HCT116 (cell line): ENCODE measurements around the gene DCTN1. TPM values are rescaled to one million over a fixed set of nuclear protein-coding genes. Genes with fewer than 3 reads are reported as not detected.

Experiments used
- ATAC-seq: fragments of 200-7000 bp; cut with Tn5 transposase; 2 replicates; pipeline ENCODE4 v1.9.1; 2020; ENCODE audit warnings: mild to moderate bottlenecking, moderate library complexity
- BruUV-seq: library from RNA; stranded (reverse); fragments of 400-500 nt; replicated peaks from 2 replicates; lab custom pipeline; 2021; lab: Mats Ljungman, UMichigan
- CTCF ChIA-PET: fragments of 300-600 bp; sonication (Branson Sonifier 250); formaldehyde crosslinking; loops from one replicate; lab custom pipeline; 2021; ENCODE audit warnings: antibody characterized with exemption; lab: Charles Lee
- POLR2A ChIA-PET: fragments of 300-600, 350-600 bp; sonication (Branson Sonifier 250); formaldehyde crosslinking; loops from one replicate; lab custom pipeline; 2021; ENCODE audit warnings: antibody characterized with exemption; lab: Charles Lee
- RAD21 ChIA-PET, 2 experiments: fragments of 300-600 bp; sonication (Branson Sonifier 250); formaldehyde crosslinking; loops; one replicate each; lab custom pipeline; 2023; ENCODE audit warnings: low total read pairs in 2 of 2; ENCODE audit not compliant: uncharacterized antibody in 2 of 2, unreplicated experiment in 2 of 2, low non-redundant PET in 1 of 2; lab: Charles Lee
- DNase-seq: peaks from one replicate; pipeline ENCODE4 v3.0.0-alpha.2; 2010; ENCODE audit warnings: low read depth, low spot score
- H2AFZ ChIP-seq: fragments of 200-600 bp; shearing (Covaris generic), sonication (generic); 2 replicates; pipeline ENCODE4 v1.6.1; 2017; ENCODE audit warnings: low read depth, mixed run types, mixed read lengths, antibody characterized with exemption, low read length; ENCODE audit not compliant: poor library complexity, severe bottlenecking
- H3K27ac ChIP-seq: 2 replicates; pipeline ENCODE4 v1.5.1; 2012; ENCODE audit warnings: low read depth, low read length
- H3K27me3 ChIP-seq: fragments of 200-600 bp; sonication (generic); 2 replicates; pipeline ENCODE4 v1.6.1; 2016; ENCODE audit warnings: mixed run types, low read length, mixed read lengths; ENCODE audit not compliant: insufficient read depth
- H3K36me3 ChIP-seq, 2 experiments: fragments of 200-500 bp in 1 of 2; fragments of 200-600 bp in 1 of 2; sonication (Bioruptor generic) in 1 of 2; sonication (generic) in 1 of 2; 2 replicates each; pipeline versions ENCODE4 v1.5.1 to v1.6.1; 2014 to 2016; ENCODE audit warnings: low read length in 2 of 2, inconsistent platforms in 1 of 2, mixed read lengths in 1 of 2, mixed run types in 1 of 2; ENCODE audit not compliant: insufficient read depth in 2 of 2, control insufficient read depth in 1 of 2
- H3K4me1 ChIP-seq, 2 experiments: fragments of 200-600 bp in 1 of 2; sonication (generic) in 1 of 2; 2 replicates each; pipeline versions ENCODE4 v1.5.1 to v1.6.1; 2012 to 2017; ENCODE audit warnings: low read length in 2 of 2, inconsistent platforms in 1 of 2, mild to moderate bottlenecking in 1 of 2, mixed read lengths in 1 of 2, mixed run types in 1 of 2, moderate library complexity in 1 of 2; ENCODE audit not compliant: insufficient read depth in 2 of 2, control insufficient read depth in 1 of 2
- H3K4me2 ChIP-seq: fragments of 200-600 bp; sonication (generic); 2 replicates; pipeline ENCODE4 v1.6.1; 2017; ENCODE audit warnings: mixed run types, low read length, mixed read lengths
- H3K4me3 ChIP-seq, 2 experiments: fragments of 200-600 bp in 1 of 2; sonication (generic) in 1 of 2; replicated peaks in 1 of 2; 2 replicates each; pipeline ENCODE4 v1.5.1; 2011 to 2016; ENCODE audit warnings: low read length in 2 of 2, control low read depth in 1 of 2, low read depth in 1 of 2, mild to moderate bottlenecking in 1 of 2, mixed read lengths in 1 of 2, mixed run types in 1 of 2
- H3K79me2 ChIP-seq: fragments of 200-600 bp; sonication (generic); 2 replicates; pipeline ENCODE4 v1.6.1; 2017; ENCODE audit warnings: mild to moderate bottlenecking, mixed run types, low read length, moderate library complexity, mixed read lengths; ENCODE audit not compliant: insufficient read depth
- H3K9ac ChIP-seq: fragments of 200-600 bp; sonication (generic); 2 replicates; pipeline ENCODE4 v1.6.1; 2016; ENCODE audit warnings: low read length, mixed read lengths
- H3K9me2 ChIP-seq: fragments of 200-600 bp; sonication (generic), shearing (Covaris generic); 2 replicates; pipeline ENCODE4 v1.6.1; 2017; ENCODE audit warnings: mixed run types, mild to moderate bottlenecking, moderate library complexity; ENCODE audit not compliant: insufficient read depth
- H3K9me3 ChIP-seq, 2 experiments: fragments of 200-500 bp in 1 of 2; fragments of 200-600 bp in 1 of 2; sonication (Bioruptor generic) in 1 of 2; sonication (generic) in 1 of 2; 2 replicates each; pipeline ENCODE4 v1.6.1; 2014 to 2017; ENCODE audit warnings: low read length in 2 of 2, mixed read lengths in 2 of 2, inconsistent platforms in 1 of 2, low read depth in 1 of 2, mild to moderate bottlenecking in 1 of 2, mixed run types in 1 of 2, moderate library complexity in 1 of 2; ENCODE audit not compliant: control insufficient read depth in 1 of 2, insufficient read depth in 1 of 2
- H4K20me1 ChIP-seq: fragments of 200-600 bp; sonication (generic), shearing (Covaris generic); 2 replicates; pipeline ENCODE4 v1.6.1; 2017; ENCODE audit warnings: mixed run types, mild to moderate bottlenecking, moderate library complexity; ENCODE audit not compliant: insufficient read depth
- CBX3 ChIP-seq: IDR thresholded peaks from 2 replicates; pipeline ENCODE4 v1.6.1; 2012; ENCODE audit warnings: low read depth
- ELF1 ChIP-seq: IDR thresholded peaks from 2 replicates; pipeline ENCODE4 v1.6.1; 2012; ENCODE audit warnings: low read depth, borderline replicate concordance
- FOSL1 ChIP-seq: IDR thresholded peaks from 2 replicates; pipeline ENCODE4 v1.6.1; 2012; ENCODE audit warnings: low read depth
- JUND ChIP-seq: IDR thresholded peaks from 2 replicates; pipeline ENCODE4 v1.6.1; 2012
- RAD21 ChIP-seq: IDR thresholded peaks from 2 replicates; pipeline ENCODE4 v1.6.1; 2012; ENCODE audit warnings: low read depth, mild to moderate bottlenecking
- REST ChIP-seq: IDR thresholded peaks from 2 replicates; pipeline ENCODE4 v1.6.1; 2012; ENCODE audit warnings: low read depth
- intact Hi-C: fragments of 100-400 bp; cut with micrococcal nuclease; formaldehyde crosslinking; loops from 2 replicates; pipeline ENCODE4 v1.10.0; 2022
- total RNA-seq: library from RNA; stranded (reverse); gene quantifications from one replicate; pipeline ENCODE4 v1.2.1, GENCODE V29; 2021; ENCODE audit not compliant: unreplicated experiment
- TF ChIP-seq, protein P1 (sequence below), 3 experiments: fragments of 200-600 bp in 1 of 3; sonication (generic) in 1 of 3; IDR thresholded peaks in 2 of 3; conservative IDR thresholded peaks in 1 of 3; 2 replicates each; pipeline ENCODE4 v1.5.1; 2012 to 2017; ENCODE audit warnings: low read depth in 2 of 3, low read length in 2 of 3, antibody characterized with exemption in 1 of 3, borderline replicate concordance in 1 of 3, control low read depth in 1 of 3, mild to moderate bottlenecking in 1 of 3, mixed read lengths in 1 of 3, mixed run types in 1 of 3, moderate library complexity in 1 of 3; ENCODE audit not compliant: insufficient read depth in 1 of 3
- TF ChIP-seq, protein P2 (sequence below): IDR thresholded peaks from 2 replicates; pipeline ENCODE4 v1.6.1; 2011; ENCODE audit warnings: mild to moderate bottlenecking, low read length, moderate library complexity; ENCODE audit not compliant: insufficient replicate concordance; ENCODE audit errors: extremely low read depth

The DCTN1 gene
- total RNA-seq, 1 experiment from 2014 or later, result 129 TPM

DNA sequence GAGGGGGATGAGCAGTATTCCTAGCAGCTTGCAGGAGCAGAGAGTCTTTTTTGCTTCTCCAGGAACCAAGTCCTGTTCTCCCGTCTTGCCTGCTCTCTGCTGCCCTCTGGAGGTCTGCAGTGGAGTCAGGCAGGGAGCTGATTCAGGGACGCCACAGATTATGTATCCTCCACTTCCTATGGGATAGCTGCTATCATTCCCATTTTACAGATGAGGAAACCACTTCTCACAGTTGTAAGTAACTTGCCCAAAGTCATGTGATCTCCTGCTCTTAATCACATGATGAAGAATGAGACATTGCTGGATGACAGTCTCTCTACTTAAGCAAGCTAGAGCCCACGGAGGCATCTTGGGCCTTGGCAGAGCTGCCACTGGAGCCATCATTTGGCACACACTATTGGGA is 45.2 kb downstream of the DCTN1 start:
- H3K4me2 ChIP-seq, result no peak overlapping the region
- H2AFZ ChIP-seq, result no peak overlapping the region
- intact Hi-C loops, result loop anchor here (2.0 kb wide), 1 partner anchor 84 kb away; no protein-coding TSS in a partner anchor
- no peaks in the 10 kb centered on the region for H4K20me1 ChIP-seq
- no TSS peak for BruUV-seq
- ATAC-seq (peak; percentile 96), DNase-seq (peak; percentile 57)
- POLR2A ChIA-PET, result no interaction called here
- RAD21 ChIA-PET, result interaction anchor here in 1 of 2 experiments (0.5 kb wide), 1 partner anchor 67 kb away, joined by 9 read pairs; no protein-coding TSS in a partner anchor
- H3K9ac ChIP-seq, result no peak overlapping the region
- no peaks in the 10 kb centered on the region for H3K4me1 ChIP-seq
- H3K27ac ChIP-seq, result no peak overlapping the region
- H3K36me3 ChIP-seq, result no peaks in the 10 kb centered on the region
- no peaks in the 10 kb centered on the region for H3K9me3 ChIP-seq
- TF ChIP-seq CBX3, result no peak
- TF ChIP-seq, protein P1, sequence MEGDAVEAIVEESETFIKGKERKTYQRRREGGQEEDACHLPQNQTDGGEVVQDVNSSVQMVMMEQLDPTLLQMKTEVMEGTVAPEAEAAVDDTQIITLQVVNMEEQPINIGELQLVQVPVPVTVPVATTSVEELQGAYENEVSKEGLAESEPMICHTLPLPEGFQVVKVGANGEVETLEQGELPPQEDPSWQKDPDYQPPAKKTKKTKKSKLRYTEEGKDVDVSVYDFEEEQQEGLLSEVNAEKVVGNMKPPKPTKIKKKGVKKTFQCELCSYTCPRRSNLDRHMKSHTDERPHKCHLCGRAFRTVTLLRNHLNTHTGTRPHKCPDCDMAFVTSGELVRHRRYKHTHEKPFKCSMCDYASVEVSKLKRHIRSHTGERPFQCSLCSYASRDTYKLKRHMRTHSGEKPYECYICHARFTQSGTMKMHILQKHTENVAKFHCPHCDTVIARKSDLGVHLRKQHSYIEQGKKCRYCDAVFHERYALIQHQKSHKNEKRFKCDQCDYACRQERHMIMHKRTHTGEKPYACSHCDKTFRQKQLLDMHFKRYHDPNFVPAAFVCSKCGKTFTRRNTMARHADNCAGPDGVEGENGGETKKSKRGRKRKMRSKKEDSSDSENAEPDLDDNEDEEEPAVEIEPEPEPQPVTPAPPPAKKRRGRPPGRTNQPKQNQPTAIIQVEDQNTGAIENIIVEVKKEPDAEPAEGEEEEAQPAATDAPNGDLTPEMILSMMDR (IDR thresholded peaks at IDR 0.05 in 2 of 3, conservative IDR thresholded peaks at IDR 0.05 in 1 of 3; ENCODE audit: borderline replicate concordance in 1 of 3, insufficient read depth in 1 of 3, low read depth in 2 of 3, low read length in 2 of 3), result peak; percentile 74 to 98 (median 82)
- TF ChIP-seq RAD21, result peak; percentile 72
- CTCF ChIA-PET, result interaction anchor here (0.6 to 2.2 kb wide), 30 partner anchors 9 to 655 kb away, joined by 3 to 45 read pairs (median 4); partner anchors contain the start of genes SLC4A5 and STAMBP
- no peaks in the 10 kb centered on the region for H3K27me3 ChIP-seq
- H3K9me2 ChIP-seq, result no peaks in the 10 kb centered on the region
- no peaks in the 10 kb centered on the region for H3K79me2 ChIP-seq
- no peak overlapping the region for H3K4me3 ChIP-seq

DNA sequence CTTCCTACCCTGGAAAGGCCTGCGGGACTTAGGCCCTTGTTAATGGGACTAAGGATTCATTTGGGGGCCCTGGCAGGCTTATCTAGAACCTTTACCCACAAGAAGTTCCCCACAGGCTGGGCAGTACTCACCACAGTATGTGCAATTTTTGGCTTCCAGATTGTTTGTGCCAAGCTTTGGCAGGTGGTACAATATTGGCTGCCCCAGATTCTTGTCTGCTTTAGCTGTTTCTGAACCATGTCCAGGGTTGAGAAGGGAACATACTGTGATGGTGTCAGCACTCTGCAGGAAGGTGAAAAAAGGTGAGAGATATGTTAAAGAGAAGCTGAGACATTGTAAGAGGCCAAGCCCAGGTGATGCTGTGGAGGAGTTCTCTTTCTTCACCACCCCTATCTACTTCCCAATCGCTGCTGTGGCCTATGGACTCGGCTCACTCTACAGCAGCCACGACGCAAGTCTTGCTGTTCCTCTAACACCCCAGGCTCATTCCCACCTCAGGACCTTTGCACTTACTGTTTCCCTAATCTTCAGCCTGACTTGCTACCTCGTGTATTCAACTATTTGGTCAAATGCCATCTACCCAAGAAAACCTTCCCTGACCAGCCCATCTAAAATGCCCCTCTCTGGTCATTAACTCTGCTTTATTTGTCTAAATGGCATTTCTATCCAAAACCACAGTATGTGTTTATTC is 46.1 kb downstream of the DCTN1 start:
- H3K9ac ChIP-seq, result no peak overlapping the region
- intact Hi-C loops, result loop anchor here (1.0 to 2.0 kb wide), 2 partner anchors 83 to 198 kb away; no protein-coding TSS in a partner anchor
- H3K4me3 ChIP-seq, result no peak overlapping the region
- CTCF ChIA-PET, result interaction anchor here (1.0 to 2.2 kb wide), 19 partner anchors 10 to 654 kb away, joined by 3 to 45 read pairs (median 4); partner anchors contain the start of genes SLC4A5 and STAMBP
- H4K20me1 ChIP-seq, result no peaks in the 10 kb centered on the region
- H3K36me3 ChIP-seq, result no peaks in the 10 kb centered on the region
- BruUV-seq, result no TSS peak
- no peaks in the 10 kb centered on the region for H3K27me3 ChIP-seq
- ATAC-seq (no peak), DNase-seq (no peak)
- no peaks in the 10 kb centered on the region for H3K4me1 ChIP-seq
- POLR2A ChIA-PET, result no interaction called here
- no peak overlapping the region for H3K4me2 ChIP-seq
- no peaks in the 10 kb centered on the region for H3K9me3 ChIP-seq
- H2AFZ ChIP-seq, result no peak overlapping the region
- no peaks in the 10 kb centered on the region for H3K9me2 ChIP-seq
- H3K27ac ChIP-seq, result no peak overlapping the region
- H3K79me2 ChIP-seq, result no peaks in the 10 kb centered on the region
- RAD21 ChIA-PET, result no interaction called here
- TF ChIP-seq JUND, result no peak
- no peak for TF ChIP-seq FOSL1
- TF ChIP-seq ELF1, result no peak
- no peak for TF ChIP-seq REST
- TF ChIP-seq, protein P2, sequence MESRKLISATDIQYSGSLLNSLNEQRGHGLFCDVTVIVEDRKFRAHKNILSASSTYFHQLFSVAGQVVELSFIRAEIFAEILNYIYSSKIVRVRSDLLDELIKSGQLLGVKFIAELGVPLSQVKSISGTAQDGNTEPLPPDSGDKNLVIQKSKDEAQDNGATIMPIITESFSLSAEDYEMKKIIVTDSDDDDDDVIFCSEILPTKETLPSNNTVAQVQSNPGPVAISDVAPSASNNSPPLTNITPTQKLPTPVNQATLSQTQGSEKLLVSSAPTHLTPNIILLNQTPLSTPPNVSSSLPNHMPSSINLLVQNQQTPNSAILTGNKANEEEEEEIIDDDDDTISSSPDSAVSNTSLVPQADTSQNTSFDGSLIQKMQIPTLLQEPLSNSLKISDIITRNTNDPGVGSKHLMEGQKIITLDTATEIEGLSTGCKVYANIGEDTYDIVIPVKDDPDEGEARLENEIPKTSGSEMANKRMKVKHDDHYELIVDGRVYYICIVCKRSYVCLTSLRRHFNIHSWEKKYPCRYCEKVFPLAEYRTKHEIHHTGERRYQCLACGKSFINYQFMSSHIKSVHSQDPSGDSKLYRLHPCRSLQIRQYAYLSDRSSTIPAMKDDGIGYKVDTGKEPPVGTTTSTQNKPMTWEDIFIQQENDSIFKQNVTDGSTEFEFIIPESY, result no peak
